Nephron progenitor cell (in vitro differentiated cells): ENCODE results near the gene NHP2.

Source experiments
- DNase-seq: peaks from one replicate; pipeline ENCODE4 v3.0.0; 2021
- H3K27ac Mint-ChIP-seq: 2 replicates; pipeline ENCODE4 v1.8.0; 2021; ENCODE audit warnings: mild to moderate bottlenecking, moderate library complexity, mixed read lengths
- H3K27me3 Mint-ChIP-seq: 2 replicates; pipeline ENCODE4 v1.8.0; 2021; ENCODE audit warnings: mild to moderate bottlenecking, low read depth, mixed read lengths; ENCODE audit not compliant: poor library complexity
- H3K36me3 Mint-ChIP-seq: 2 replicates; pipeline ENCODE4 v1.8.0; 2021; ENCODE audit warnings: low read depth, mixed read lengths
- H3K4me1 Mint-ChIP-seq: 2 replicates; pipeline ENCODE4 v1.8.0; 2021; ENCODE audit warnings: mixed read lengths
- H3K4me3 Mint-ChIP-seq: 2 replicates; pipeline ENCODE4 v1.8.0; 2021; ENCODE audit warnings: mild to moderate bottlenecking, moderate library complexity, mixed read lengths
- H3K9me3 Mint-ChIP-seq: 2 replicates; pipeline ENCODE4 v1.8.0; 2021; ENCODE audit warnings: mild to moderate bottlenecking, moderate library complexity, mixed read lengths
- CTCF ChIP-seq: fragments of 200-600 bp; sonication (generic); IDR thresholded peaks from 2 replicates; pipeline ENCODE4 v1.5.0; 2021; ENCODE audit warnings: antibody characterized with exemption

Gene NHP2

GRCh38 chr5:178120607-178121357 is 32.9 kb downstream of the NHP2 start:
- peaks cover 37% of the 10 kb centered on the region for H3K4me1 Mint-ChIP-seq
- peak; percentile 49 for TF ChIP-seq CTCF
- no peaks in the 10 kb centered on the region for H3K9me3 Mint-ChIP-seq
- H3K36me3 Mint-ChIP-seq = no peaks in the 10 kb centered on the region
- H3K27me3 Mint-ChIP-seq = peaks cover 12% of the 10 kb centered on the region
- H3K27ac Mint-ChIP-seq = no peak overlapping the region
- no peak overlapping the region for H3K4me3 Mint-ChIP-seq
- DNase-seq = peak; percentile 68

- Mint-ChIP-seq H3K4me1 (peaks cover 36% of the 10 kb centered on the region), H3K27me3 (peaks cover 18% of the 10 kb centered on the region), H3K4me3 (no peak overlapping the region), H3K36me3 (no peaks in the 10 kb centered on the region), H3K9me3 (no peaks in the 10 kb centered on the region), H3K27ac (no peak overlapping the region)
- no peak for TF ChIP-seq CTCF
- DNase-seq = no peak
Observed at GRCh38 chr5:178119915-178120606, 33.6 kb downstream of the NHP2 start.

GRCh38 chr5:178117923-178118701 is 35.6 kb downstream of the NHP2 start:
- DNase-seq = no peak
- no peak for TF ChIP-seq CTCF
- Mint-ChIP-seq H3K36me3 (no peaks in the 10 kb centered on the region), H3K27ac (no peak overlapping the region), H3K9me3 (no peaks in the 10 kb centered on the region), H3K4me3 (no peak overlapping the region), H3K4me1 (peaks cover 42% of the 10 kb centered on the region), H3K27me3 (peaks cover 28% of the 10 kb centered on the region)

- H3K4me3 Mint-ChIP-seq = peak overlapping the region; percentile 68
- peaks cover 7% of the 10 kb centered on the region for H3K9me3 Mint-ChIP-seq
- DNase-seq = no peak
- peaks cover 39% of the 10 kb centered on the region for H3K27me3 Mint-ChIP-seq
- no peak for TF ChIP-seq CTCF
- H3K36me3 Mint-ChIP-seq = no peaks in the 10 kb centered on the region
- no peak overlapping the region for H3K27ac Mint-ChIP-seq
- peaks cover 26% of the 10 kb centered on the region for H3K4me1 Mint-ChIP-seq
Observed at GRCh38 chr5:178116143-178116885, 37.4 kb downstream of the NHP2 start.

GRCh38 chr5:178115814-178116142 is 37.9 kb downstream of the NHP2 start:
- no peak for TF ChIP-seq CTCF
- Mint-ChIP-seq H3K4me1 (peaks cover 25% of the 10 kb centered on the region), H3K27me3 (peaks cover 42% of the 10 kb centered on the region), H3K9me3 (peaks cover 7% of the 10 kb centered on the region), H3K4me3 (peak overlapping the region; percentile 68), H3K27ac (no peak overlapping the region), H3K36me3 (no peaks in the 10 kb centered on the region)
- no peak for DNase-seq
